Trophoblast cell (in vitro differentiated cells and primary cell): ENCODE data around the gene GNG12.

Experiments used
- DNase-seq, 2 donors: peaks; one replicate each; pipeline ENCODE4 v3.0.0-alpha.2; 2016
- H2AFZ ChIP-seq: 2 replicates; pipeline ENCODE4 v1.6.1; 2013; ENCODE audit warnings: low read length, moderate library complexity, mild to moderate bottlenecking; ENCODE audit not compliant: insufficient read depth, poor library complexity
- H2AK5ac ChIP-seq: 2 replicates; pipeline ENCODE4 v1.6.1; 2013; ENCODE audit warnings: mild to moderate bottlenecking, low read length
- H2BK120ac ChIP-seq: 2 replicates; pipeline ENCODE4 v1.6.1; 2013; ENCODE audit warnings: low read length, mild to moderate bottlenecking, moderate library complexity; ENCODE audit not compliant: insufficient read depth, poor library complexity
- H2BK12ac ChIP-seq: 2 replicates; pipeline ENCODE4 v1.6.1; 2013; ENCODE audit warnings: mild to moderate bottlenecking, low read length, moderate library complexity
- H2BK5ac ChIP-seq: 2 replicates; pipeline ENCODE4 v1.6.1; 2013; ENCODE audit warnings: low read length, low read depth, moderate library complexity, mild to moderate bottlenecking; ENCODE audit not compliant: poor library complexity
- H3K14ac ChIP-seq: 2 replicates; pipeline ENCODE4 v1.6.1; 2013; ENCODE audit warnings: mild to moderate bottlenecking, low read length
- H3K18ac ChIP-seq: 2 replicates; pipeline ENCODE4 v1.6.1; 2013; ENCODE audit warnings: mild to moderate bottlenecking, low read length
- H3K23ac ChIP-seq: 2 replicates; pipeline ENCODE4 v1.6.1; 2013; ENCODE audit warnings: low read length
- H3K27ac ChIP-seq: 2 replicates; pipeline ENCODE4 v1.5.1; 2013; ENCODE audit warnings: low read depth, mild to moderate bottlenecking, inconsistent platforms, low read length, moderate library complexity
- H3K27me3 ChIP-seq: 2 replicates; pipeline ENCODE4 v1.6.1; 2013; ENCODE audit warnings: inconsistent platforms, mild to moderate bottlenecking, low read length, moderate library complexity; ENCODE audit not compliant: insufficient read depth
- H3K36me3 ChIP-seq, 2 experiments: 1 replicate in 1 of 2; 2 replicates in 1 of 2; pipeline ENCODE4 v1.6.1; 2013; ENCODE audit warnings: low read length in 2 of 2, mild to moderate bottlenecking in 2 of 2, moderate library complexity in 1 of 2; ENCODE audit not compliant: insufficient read depth in 2 of 2, control insufficient read depth in 1 of 2
- H3K4ac ChIP-seq: 2 replicates; pipeline ENCODE4 v1.6.1; 2013; ENCODE audit warnings: low read depth, mild to moderate bottlenecking, low read length, moderate library complexity
- H3K4me1 ChIP-seq, 2 experiments: 1 replicate in 1 of 2; 2 replicates in 1 of 2; pipeline ENCODE4 v1.6.1; 2013; ENCODE audit warnings: low read length in 2 of 2, mild to moderate bottlenecking in 2 of 2, moderate library complexity in 1 of 2; ENCODE audit not compliant: insufficient read depth in 2 of 2, control insufficient read depth in 1 of 2
- H3K4me2 ChIP-seq: 2 replicates; pipeline ENCODE4 v1.6.1; 2013; ENCODE audit warnings: inconsistent platforms, mild to moderate bottlenecking, low read length, moderate library complexity
- H3K4me3 ChIP-seq: 2 replicates; pipeline ENCODE4 v1.5.1; 2013; ENCODE audit warnings: mild to moderate bottlenecking, low read depth, low read length, inconsistent platforms
- H3K79me1 ChIP-seq: one replicate; pipeline ENCODE4 v1.6.1; 2013; ENCODE audit warnings: low read length
- H3K79me2 ChIP-seq: 2 replicates; pipeline ENCODE4 v1.6.1; 2013; ENCODE audit warnings: low read length, mild to moderate bottlenecking; ENCODE audit not compliant: control insufficient read depth, insufficient read depth, poor library complexity
- H3K9ac ChIP-seq: 2 replicates; pipeline ENCODE4 v1.6.1; 2013; ENCODE audit warnings: mild to moderate bottlenecking, low read length
- H3K9me3 ChIP-seq: 2 replicates; pipeline ENCODE4 v1.6.1; 2013; ENCODE audit warnings: low read depth, mild to moderate bottlenecking, control low read depth, inconsistent platforms, low read length; ENCODE audit not compliant: insufficient read depth
- H4K12ac ChIP-seq: 2 replicates; pipeline ENCODE4 v1.6.1; 2013; ENCODE audit warnings: low read depth, mild to moderate bottlenecking, low read length, moderate library complexity
- H4K8ac ChIP-seq: 2 replicates; pipeline ENCODE4 v1.6.1; 2013; ENCODE audit warnings: low read depth, mild to moderate bottlenecking, low read length, moderate library complexity
- H4K91ac ChIP-seq: one replicate; pipeline ENCODE4 v1.6.1; 2013; ENCODE audit warnings: low read depth, mild to moderate bottlenecking, low read length, moderate library complexity
- WGBS: extraction: QIAGEN DNeasy Blood & Tissue Kit; methylation state at CpG from one replicate; pipeline ENCODE4 v1.1.7; 2013; ENCODE audit warnings: missing lambda C conversion rate; ENCODE audit not compliant: insufficient read length, insufficient coverage; ENCODE audit errors: extremely low coverage; 5-methylcytosine and 5-hydroxymethylcytosine counted together

GNG12 gene

GRCh38 chr1:67791261-67791660, 42.0 kb downstream of the GNG12 start:
- no peaks in the 10 kb centered on the region for H3K27me3 ChIP-seq
- H4K12ac ChIP-seq, result no peak overlapping the region
- H2AFZ ChIP-seq, result no peak overlapping the region
- H3K4me2 ChIP-seq, result no peak overlapping the region
- no peaks in the 10 kb centered on the region for H3K9me3 ChIP-seq
- H3K9ac ChIP-seq, result no peak overlapping the region
- peaks cover 4% of the 10 kb centered on the region for H3K79me1 ChIP-seq
- peak overlapping the region; percentile 87 for H2BK12ac ChIP-seq
- H4K8ac ChIP-seq, result no peak overlapping the region
- peaks cover 8 to 14% of the 10 kb centered on the region in 2 experiments for H3K4me1 ChIP-seq
- H3K4me3 ChIP-seq, result no peak overlapping the region
- no peak overlapping the region for H2BK120ac ChIP-seq
- H4K91ac ChIP-seq, result no peak overlapping the region
- H3K14ac ChIP-seq, result no peak overlapping the region
- no peak overlapping the region for H3K18ac ChIP-seq
- H3K4ac ChIP-seq, result peak overlapping the region; percentile 33
- H3K79me2 ChIP-seq, result no peaks in the 10 kb centered on the region
- WGBS, result no CpG with 5 or more reads among the region's 1 CpG
- no peak for DNase-seq
- H2BK5ac ChIP-seq, result no peak overlapping the region
- H3K27ac ChIP-seq, result no peak overlapping the region
- no peak overlapping the region for H2AK5ac ChIP-seq
- no peaks in the 10 kb centered on the region for H3K36me3 ChIP-seq
- no peak overlapping the region for H3K23ac ChIP-seq

- no peaks in the 10 kb centered on the region for H3K36me3 ChIP-seq
- H3K4ac ChIP-seq, result no peak overlapping the region
- H3K4me1 ChIP-seq, result peaks cover 8 to 14% of the 10 kb centered on the region in 2 experiments
- no peak overlapping the region for H2BK5ac ChIP-seq
- no peaks in the 10 kb centered on the region for H3K9me3 ChIP-seq
- H3K27me3 ChIP-seq, result no peaks in the 10 kb centered on the region
- no peak overlapping the region for H3K9ac ChIP-seq
- no peak overlapping the region for H3K14ac ChIP-seq
- H2AK5ac ChIP-seq, result no peak overlapping the region
- no peak overlapping the region for H3K4me2 ChIP-seq
- H4K12ac ChIP-seq, result no peak overlapping the region
- no peak overlapping the region for H2AFZ ChIP-seq
- H3K4me3 ChIP-seq, result no peak overlapping the region
- WGBS, result no CpG with 5 or more reads among the region's 7 CpGs
- H4K91ac ChIP-seq, result no peak overlapping the region
- no peak overlapping the region for H3K18ac ChIP-seq
- H3K23ac ChIP-seq, result no peak overlapping the region
- peak in 1 of 2 donors; percentile 27 for DNase-seq
- H3K27ac ChIP-seq, result no peak overlapping the region
- H3K79me2 ChIP-seq, result no peaks in the 10 kb centered on the region
- no peak overlapping the region for H2BK12ac ChIP-seq
- H2BK120ac ChIP-seq, result no peak overlapping the region
- no peak overlapping the region for H4K8ac ChIP-seq
- peaks cover 4% of the 10 kb centered on the region for H3K79me1 ChIP-seq
These were observed 43.0 kb downstream of the GNG12 start for GRCh38 chr1:67790201-67790692.

GRCh38 chr1:67789551-67789950, 43.7 kb downstream of the GNG12 start:
- Histone ChIP-seq H3K4me1 (peaks cover 8 to 14% of the 10 kb centered on the region in 2 experiments), H2BK120ac (no peak overlapping the region), H3K79me1 (peaks cover 4% of the 10 kb centered on the region), H4K12ac (no peak overlapping the region), H3K36me3 (no peaks in the 10 kb centered on the region), H3K79me2 (no peaks in the 10 kb centered on the region), H3K14ac (no peak overlapping the region), H2BK12ac (no peak overlapping the region), H3K4ac (no peak overlapping the region), H3K18ac (no peak overlapping the region), H3K27ac (no peak overlapping the region), H2BK5ac (no peak overlapping the region), H3K4me2 (no peak overlapping the region), H2AFZ (no peak overlapping the region), H4K8ac (no peak overlapping the region), H3K9me3 (no peaks in the 10 kb centered on the region), H3K4me3 (no peak overlapping the region), H2AK5ac (no peak overlapping the region), H3K23ac (no peak overlapping the region), H4K91ac (no peak overlapping the region), H3K27me3 (no peaks in the 10 kb centered on the region), H3K9ac (no peak overlapping the region)
- DNase-seq, result no peak
- WGBS, result no CpG with 5 or more reads among the region's 6 CpGs

GRCh38 chr1:67788904-67789303, 44.4 kb downstream of the GNG12 start:
- H2BK120ac ChIP-seq, result no peak overlapping the region
- H3K14ac ChIP-seq, result no peak overlapping the region
- H4K91ac ChIP-seq, result no peak overlapping the region
- no peak overlapping the region for H3K4me2 ChIP-seq
- peaks cover 3% of the 10 kb centered on the region for H3K79me1 ChIP-seq
- no peak overlapping the region for H3K4me3 ChIP-seq
- H3K4ac ChIP-seq, result no peak overlapping the region
- H3K4me1 ChIP-seq, result peaks cover 8 to 11% of the 10 kb centered on the region in 2 experiments
- H2BK12ac ChIP-seq, result no peak overlapping the region
- no peak for DNase-seq
- no peak overlapping the region for H3K23ac ChIP-seq
- H3K27me3 ChIP-seq, result no peaks in the 10 kb centered on the region
- WGBS, result no CpG with 5 or more reads among the region's 7 CpGs
- no peak overlapping the region for H3K9ac ChIP-seq
- H4K8ac ChIP-seq, result no peak overlapping the region
- H3K18ac ChIP-seq, result no peak overlapping the region
- H3K79me2 ChIP-seq, result no peaks in the 10 kb centered on the region
- H2AFZ ChIP-seq, result no peak overlapping the region
- no peak overlapping the region for H4K12ac ChIP-seq
- no peaks in the 10 kb centered on the region for H3K36me3 ChIP-seq
- no peak overlapping the region for H3K27ac ChIP-seq
- H3K9me3 ChIP-seq, result no peaks in the 10 kb centered on the region
- H2AK5ac ChIP-seq, result no peak overlapping the region
- no peak overlapping the region for H2BK5ac ChIP-seq
